Right lobe of liver (tissue), 6 donors: ENCODE measurements around the gene ING3. TPM values are rescaled to one million over a fixed set of nuclear protein-coding genes. Genes with fewer than 3 reads are reported as not detected.
A peak's percentile ranks its signal among the peaks of the same experiment; 100 is the strongest.

ENCODE experiments used
- ATAC-seq, 4 donors: fragments of 200-7000 bp; cut with Tn5 transposase; one replicate each; pipeline ENCODE4 v1.9.1; 2020; ENCODE audit warnings: mild to moderate bottlenecking in 4 of 4, moderate library complexity in 4 of 4
- DNase-seq, 3 donors: peaks; one replicate each; pipeline ENCODE4 v3.0.0-alpha.2; 2020
- H3K27ac ChIP-seq, 3 donors: fragments of 200-600 bp; one replicate each; pipeline ENCODE4 v1.8.0; 2022
- H3K27me3 ChIP-seq, 2 donors: fragments of 200-600 bp; one replicate each; pipeline ENCODE4 v1.8.0; 2022
- H3K36me3 ChIP-seq, 4 donors: fragments of 200-600 bp; sonication (generic) in 1 of 4; one replicate each; pipeline versions ENCODE4 v1.5.1 to v1.8.0; 2017 to 2022; ENCODE audit warnings: control low read depth in 1 of 4
- H3K4me1 ChIP-seq, 4 donors: fragments of 200-600 bp; sonication (generic) in 1 of 4; one replicate each; pipeline versions ENCODE4 v1.5.1 to v1.8.0; 2017 to 2022; ENCODE audit warnings: control low read depth in 1 of 4
- H3K4me3 ChIP-seq, 3 donors: fragments of 200-600 bp; one replicate each; pipeline ENCODE4 v1.8.0; 2022
- H3K9me3 ChIP-seq, 4 donors: fragments of 200-600 bp; sonication (generic) in 1 of 4; one replicate each; pipeline versions ENCODE4 v1.5.1 to v1.8.0; 2017 to 2022; ENCODE audit warnings: control low read depth in 1 of 4
- POLR2A ChIP-seq: fragments of 450-650 bp; IDR thresholded peaks from one replicate; pipeline ENCODE4 v1.6.1; 2017; ENCODE audit warnings: antibody characterized with exemption, mild to moderate bottlenecking
- WGBS: methylation state at CpG from one replicate; pipeline ENCODE4 v1.1.6; 2018; ENCODE audit warnings: low coverage, low lambda C conversion rate; ENCODE audit not compliant: insufficient coverage; ENCODE audit errors: missing lambda C conversion rate; 5-methylcytosine and 5-hydroxymethylcytosine counted together
- intact Hi-C, 2 donors: fragments of 100-400 bp; cut with DNase I; formaldehyde crosslinking; loops; one replicate each; pipeline versions ENCODE4 v1.11.2 to v1.14.1; 2022
- long read RNA-seq: library from polyadenylated mRNA; unstranded; transcript quantifications from one replicate; pipeline ENCODE4 v2.0.0, GENCODE V29; 2019
- total RNA-seq, 6 experiments: library from RNA; depleted of rRNA in 2 of 6; stranded (reverse); fragments of >200 nt in 2 of 6; fragmentation: NEBNext Ultra II Directional in 3 of 6; extraction: Animal tissue kit (Norgen Biotek cat#: 25700) in 3 of 6; gene quantifications; one replicate each; pipeline versions ENCODE4 v1.1.0 to v1.2.4, GENCODE V29; 2016 to 2023
- TF ChIP-seq, protein P1 (sequence below), 4 donors: fragments of 200-600 bp in 3 of 4; fragments of 450-650 bp in 1 of 4; IDR thresholded peaks; one replicate each; pipeline versions ENCODE4 v1.5.1 to v1.8.0; 2016 to 2022; ENCODE audit warnings: antibody characterized with exemption in 4 of 4, mild to moderate bottlenecking in 2 of 4
- donor health status: DM: no; HTN: yes; CAD: no.
- donor health status: DM: no; HTN: no; CAD: no.
- donor health status: DM: no; HTN: no; CAD: no.
- donor health status: DM: no; HTN: yes; CAD: no.
- donor health status: DM: no; HTN: yes; CAD: no.

Gene ING3, protein sequence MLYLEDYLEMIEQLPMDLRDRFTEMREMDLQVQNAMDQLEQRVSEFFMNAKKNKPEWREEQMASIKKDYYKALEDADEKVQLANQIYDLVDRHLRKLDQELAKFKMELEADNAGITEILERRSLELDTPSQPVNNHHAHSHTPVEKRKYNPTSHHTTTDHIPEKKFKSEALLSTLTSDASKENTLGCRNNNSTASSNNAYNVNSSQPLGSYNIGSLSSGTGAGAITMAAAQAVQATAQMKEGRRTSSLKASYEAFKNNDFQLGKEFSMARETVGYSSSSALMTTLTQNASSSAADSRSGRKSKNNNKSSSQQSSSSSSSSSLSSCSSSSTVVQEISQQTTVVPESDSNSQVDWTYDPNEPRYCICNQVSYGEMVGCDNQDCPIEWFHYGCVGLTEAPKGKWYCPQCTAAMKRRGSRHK
- 1 to 10 TPM; 4.5 to 6.5 (median 6.2) TPM for total RNA-seq
- long read RNA-seq, partial matches to known transcripts: 0 of 2 reads
- long read RNA-seq, other reads (novel, unspliced or antisense): 1 of 2 reads

DNA sequence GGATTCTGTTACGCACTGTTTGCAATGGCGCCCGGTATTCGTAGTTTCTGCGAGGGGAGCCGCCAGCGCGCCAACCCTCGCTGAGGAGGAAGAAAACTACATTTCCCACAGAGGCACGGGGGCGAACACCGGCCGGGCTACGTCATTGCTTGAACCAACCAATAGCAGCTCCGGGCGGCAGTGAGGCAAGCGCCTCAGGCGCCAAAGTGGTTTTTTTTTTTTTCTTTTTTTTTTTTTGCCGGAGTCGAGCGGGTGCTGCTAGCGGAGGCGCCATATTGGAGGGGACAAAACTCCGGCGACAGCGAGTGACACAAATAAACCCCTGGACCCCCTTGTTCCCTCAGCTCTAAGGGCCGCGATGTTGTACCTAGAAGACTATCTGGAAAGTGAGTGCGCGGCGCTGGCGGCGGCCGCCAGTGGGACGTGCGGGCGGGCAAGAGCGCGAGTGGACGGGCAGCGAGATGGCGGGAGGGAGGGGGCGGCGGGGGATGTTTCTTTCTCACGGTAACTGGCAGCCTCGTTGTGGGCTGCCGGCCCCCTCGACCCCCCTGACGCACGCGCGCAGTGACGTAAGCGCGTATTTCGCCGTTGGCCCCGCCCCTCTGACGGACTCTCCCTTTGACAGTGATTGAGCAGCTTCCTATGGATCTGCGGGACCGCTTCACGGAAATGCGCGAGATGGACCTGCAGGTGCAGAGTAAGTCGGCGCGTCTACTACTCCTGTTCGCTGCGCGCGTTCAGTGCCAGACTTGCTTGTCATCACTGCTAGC lies at the start of gene ING3:
Gene ING3 (plus strand): TSS at position 239 of the 770 bp plus-strand sequence. CDS start 120 bp downstream, at position 359.
- ATAC-seq (peak; percentile 94 to 97 (median 95)), DNase-seq (peak; percentile 97 to 98 (median 98))
- 0% methylated on average over 46 of the region's 71 CpGs for WGBS
- Histone ChIP-seq H3K9me3 (no peaks in the 10 kb centered on the region), H3K4me1 (peaks cover 0 to 8% (median 0%) of the 10 kb centered on the region in 4 donors), H3K4me3 (peak within 1 kb of the TSS; percentile 54 to 67 (median 62)), H3K27ac (peak within 1 kb of the TSS; percentile 90 to 96 (median 96)), H3K27me3 (no peaks in the 10 kb centered on the region), H3K36me3 (peaks cover 0 to 25% (median 4%) of the 10 kb centered on the region in 4 donors)
- intact Hi-C loops: no loop called here
- TF ChIP-seq POLR2A: peak; percentile 54
- TF ChIP-seq, protein P1, sequence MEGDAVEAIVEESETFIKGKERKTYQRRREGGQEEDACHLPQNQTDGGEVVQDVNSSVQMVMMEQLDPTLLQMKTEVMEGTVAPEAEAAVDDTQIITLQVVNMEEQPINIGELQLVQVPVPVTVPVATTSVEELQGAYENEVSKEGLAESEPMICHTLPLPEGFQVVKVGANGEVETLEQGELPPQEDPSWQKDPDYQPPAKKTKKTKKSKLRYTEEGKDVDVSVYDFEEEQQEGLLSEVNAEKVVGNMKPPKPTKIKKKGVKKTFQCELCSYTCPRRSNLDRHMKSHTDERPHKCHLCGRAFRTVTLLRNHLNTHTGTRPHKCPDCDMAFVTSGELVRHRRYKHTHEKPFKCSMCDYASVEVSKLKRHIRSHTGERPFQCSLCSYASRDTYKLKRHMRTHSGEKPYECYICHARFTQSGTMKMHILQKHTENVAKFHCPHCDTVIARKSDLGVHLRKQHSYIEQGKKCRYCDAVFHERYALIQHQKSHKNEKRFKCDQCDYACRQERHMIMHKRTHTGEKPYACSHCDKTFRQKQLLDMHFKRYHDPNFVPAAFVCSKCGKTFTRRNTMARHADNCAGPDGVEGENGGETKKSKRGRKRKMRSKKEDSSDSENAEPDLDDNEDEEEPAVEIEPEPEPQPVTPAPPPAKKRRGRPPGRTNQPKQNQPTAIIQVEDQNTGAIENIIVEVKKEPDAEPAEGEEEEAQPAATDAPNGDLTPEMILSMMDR (IDR thresholded peaks at IDR 0.05): no peak

DNA sequence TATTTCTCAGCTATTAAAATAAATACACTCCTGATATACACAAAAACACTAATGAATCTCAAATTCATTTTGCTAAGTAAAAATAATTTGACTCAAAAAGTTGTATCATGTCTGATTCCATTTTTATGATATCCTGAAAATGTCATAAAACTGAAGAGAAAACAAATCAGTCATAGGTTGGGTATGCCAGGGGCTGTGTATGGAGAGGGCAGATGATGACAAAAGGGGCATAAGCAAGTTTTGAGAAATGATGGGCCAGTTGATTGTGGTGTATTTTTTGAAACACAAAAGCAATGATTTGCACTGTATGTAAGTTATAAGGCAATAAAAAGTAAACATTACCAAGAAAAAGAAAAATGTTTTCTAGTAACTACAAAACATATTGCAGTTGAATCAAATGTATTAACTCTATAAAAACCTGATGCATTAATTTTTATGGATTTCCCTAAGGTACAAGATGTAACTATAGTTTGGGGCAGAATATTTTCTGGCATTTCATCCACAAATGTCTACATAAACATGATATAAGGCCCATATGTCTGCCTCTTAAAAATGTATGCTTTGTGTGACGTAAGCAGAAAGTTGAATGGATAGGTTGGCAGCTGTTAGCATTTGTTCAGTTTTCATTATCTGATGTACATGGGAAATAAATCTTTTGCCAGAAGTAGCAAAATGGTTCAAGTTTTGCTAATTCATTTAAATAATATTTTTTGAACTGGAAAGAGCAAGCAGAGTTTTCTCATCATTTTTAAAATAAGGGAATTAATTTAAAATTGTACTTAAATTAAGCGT lies 35.1 kb upstream of the ING3 start:
- Histone ChIP-seq H3K9me3 (no peaks in the 10 kb centered on the region), H3K36me3 (no peaks in the 10 kb centered on the region), H3K27me3 (no peaks in the 10 kb centered on the region), H3K4me3 (no peak overlapping the region), H3K27ac (no peak overlapping the region), H3K4me1 (no peaks in the 10 kb centered on the region)
- intact Hi-C loops: no loop called here
- WGBS: 41% methylated on average over 2 of the region's 2 CpGs
- ATAC-seq (no peak), DNase-seq (no peak)
- TF ChIP-seq, protein P1 (IDR thresholded peaks at IDR 0.05): no peak
- no peak for TF ChIP-seq POLR2A

DNA sequence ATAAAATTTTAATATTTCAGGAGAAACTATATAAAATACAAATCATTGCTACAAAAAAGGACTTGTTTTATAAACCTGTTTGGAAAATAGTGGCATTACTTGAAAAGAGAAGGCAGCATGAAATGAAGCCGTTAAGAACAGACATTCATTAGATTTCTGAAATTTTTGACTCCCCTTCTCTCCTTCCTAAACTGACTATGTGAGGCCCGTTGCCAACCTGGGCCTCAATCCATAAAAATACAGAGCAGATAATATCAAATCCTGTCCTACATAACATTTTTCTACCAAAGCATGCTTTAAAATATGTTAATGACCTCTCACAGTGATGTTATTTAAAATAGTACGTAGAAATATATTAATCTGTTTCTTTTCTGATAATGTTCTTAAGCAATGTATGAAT lies 34.5 kb upstream of the ING3 start:
- no peak for ATAC-seq
- no peaks in the 10 kb centered on the region for H3K4me1 ChIP-seq
- TF ChIP-seq, protein P1 (IDR thresholded peaks at IDR 0.05): no peak
- TF ChIP-seq POLR2A: no peak
- H3K36me3 ChIP-seq: no peaks in the 10 kb centered on the region
- no peak overlapping the region for H3K27ac ChIP-seq
- intact Hi-C loops: no loop called here
- H3K27me3 ChIP-seq: no peaks in the 10 kb centered on the region
- WGBS: 31% methylated on average over 3 of the region's 3 CpGs
- H3K4me3 ChIP-seq: no peak overlapping the region
- no peaks in the 10 kb centered on the region for H3K9me3 ChIP-seq
- DNase-seq: no peak

DNA sequence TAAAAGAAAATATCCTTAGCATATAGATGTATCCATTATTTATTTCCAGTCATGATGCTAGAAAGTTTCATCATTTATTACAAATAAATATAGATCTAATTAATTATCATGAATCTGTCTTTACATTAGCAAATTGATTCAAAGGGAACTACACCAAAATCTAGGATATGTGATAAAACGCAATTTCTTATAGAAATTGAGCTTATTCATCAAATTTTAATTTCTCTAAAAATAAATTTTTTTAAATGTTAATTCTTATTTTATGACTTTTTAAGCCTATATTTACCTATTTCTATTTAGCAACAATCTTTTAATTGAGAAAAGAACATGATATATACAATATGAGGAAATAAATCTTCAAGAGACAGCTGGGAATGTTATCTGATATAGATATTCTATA lies 34.0 kb upstream of the ING3 start:
- no peaks in the 10 kb centered on the region for H3K27me3 ChIP-seq
- ATAC-seq (no peak), DNase-seq (no peak)
- H3K36me3 ChIP-seq: no peaks in the 10 kb centered on the region
- no peaks in the 10 kb centered on the region for H3K9me3 ChIP-seq
- H3K4me3 ChIP-seq: no peak overlapping the region
- H3K4me1 ChIP-seq: no peaks in the 10 kb centered on the region
- WGBS: 63% methylated on average over 1 of the region's 1 CpG
- intact Hi-C loops: no loop called here
- no peak overlapping the region for H3K27ac ChIP-seq
- TF ChIP-seq POLR2A: no peak
- TF ChIP-seq, protein P1 (IDR thresholded peaks at IDR 0.05): no peak
